Articular chondrocyte of knee joint (primary cell): ENCODE results near the gene CLDN4. TPM values are rescaled to one million over a fixed set of nuclear protein-coding genes. Genes with fewer than 3 reads are reported as not detected.

Experiments
- total RNA-seq: library from RNA; depleted of rRNA; stranded (reverse); fragments of >200 nt; gene quantifications from 2 replicates; pipeline ENCODE4 v1.2.3, GENCODE V29; 2012

Gene CLDN4, protein sequence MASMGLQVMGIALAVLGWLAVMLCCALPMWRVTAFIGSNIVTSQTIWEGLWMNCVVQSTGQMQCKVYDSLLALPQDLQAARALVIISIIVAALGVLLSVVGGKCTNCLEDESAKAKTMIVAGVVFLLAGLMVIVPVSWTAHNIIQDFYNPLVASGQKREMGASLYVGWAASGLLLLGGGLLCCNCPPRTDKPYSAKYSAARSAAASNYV
- total RNA-seq = 0.52 and 1.1 TPM in 2 replicates

DNA sequence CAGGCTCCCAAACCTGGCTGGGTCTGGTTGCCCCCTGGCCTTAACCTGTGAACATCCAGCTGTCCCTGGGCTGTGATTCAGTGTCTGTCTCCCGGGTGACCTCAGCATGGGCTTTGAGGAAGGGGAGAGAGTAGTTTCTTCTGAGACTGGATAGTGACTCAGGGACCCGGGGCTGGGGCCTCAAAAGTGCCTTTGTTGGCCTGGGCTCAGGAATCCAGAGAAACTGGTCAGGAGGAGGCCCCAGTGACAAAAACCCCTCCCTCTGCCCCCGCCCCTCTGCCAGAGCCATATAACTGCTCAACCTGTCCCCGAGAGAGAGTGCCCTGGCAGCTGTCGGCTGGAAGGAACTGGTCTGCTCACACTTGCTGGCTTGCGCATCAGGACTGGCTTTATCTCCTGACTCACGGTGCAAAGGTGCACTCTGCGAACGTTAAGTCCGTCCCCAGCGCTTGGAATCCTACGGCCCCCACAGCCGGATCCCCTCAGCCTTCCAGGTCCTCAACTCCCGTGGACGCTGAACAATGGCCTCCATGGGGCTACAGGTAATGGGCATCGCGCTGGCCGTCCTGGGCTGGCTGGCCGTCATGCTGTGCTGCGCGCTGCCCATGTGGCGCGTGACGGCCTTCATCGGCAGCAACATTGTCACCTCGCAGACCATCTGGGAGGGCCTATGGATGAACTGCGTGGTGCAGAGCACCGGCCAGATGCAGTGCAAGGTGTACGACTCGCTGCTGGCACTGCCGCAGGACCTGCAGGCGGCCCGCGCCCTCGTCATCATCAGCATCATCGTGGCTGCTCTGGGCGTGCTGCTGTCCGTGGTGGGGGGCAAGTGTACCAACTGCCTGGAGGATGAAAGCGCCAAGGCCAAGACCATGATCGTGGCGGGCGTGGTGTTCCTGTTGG lies at the start of gene CLDN4:
Gene CLDN4, plus strand, starts transcription at position 316 of the 903 bp plus-strand sequence. Its CDS starts 206 bp downstream, at position 522.

DNA sequence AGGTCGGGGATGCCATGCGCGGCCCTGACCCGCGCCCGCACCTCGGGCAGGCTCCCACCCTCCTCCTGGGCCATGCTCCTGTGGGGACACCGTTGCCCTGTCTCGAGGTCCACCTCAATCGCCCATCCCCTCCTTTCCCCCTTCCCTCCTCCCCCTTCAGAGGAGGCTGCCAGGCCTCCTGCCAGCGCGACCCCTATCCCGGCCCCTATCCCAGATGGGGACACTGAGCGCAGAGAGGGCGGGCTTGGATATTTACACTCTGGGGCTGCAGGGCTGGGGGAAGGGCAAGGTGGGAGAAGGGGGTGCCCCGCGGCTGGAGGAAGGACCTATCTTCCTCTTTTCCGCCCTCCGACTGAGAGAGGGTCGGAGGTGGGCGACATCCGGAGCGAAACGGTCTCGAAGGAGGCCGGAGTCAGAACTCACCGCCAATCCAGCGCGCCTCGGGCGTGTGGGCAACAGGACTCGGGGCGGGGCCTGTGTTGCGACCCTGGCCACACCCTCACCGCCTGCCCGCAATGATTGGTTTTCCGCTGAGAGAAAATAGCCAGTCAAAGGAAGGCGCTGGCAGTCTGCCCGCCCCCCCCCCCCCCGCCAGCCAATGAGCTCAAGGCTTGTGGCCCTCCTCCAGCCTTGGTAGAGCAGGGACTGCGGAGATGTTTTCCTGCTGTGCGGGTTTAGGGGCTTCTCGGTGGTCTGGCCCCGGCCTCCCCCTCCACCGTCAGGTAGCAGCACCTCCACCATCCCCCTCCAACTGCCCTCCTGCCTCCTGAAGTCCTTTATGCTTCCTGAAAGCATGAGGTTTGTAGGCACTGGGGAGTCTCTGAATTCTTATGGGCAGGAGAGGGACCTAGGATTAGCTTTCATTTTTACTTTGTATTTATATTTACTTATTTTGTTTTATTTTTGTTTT lies 11.5 kb downstream of the CLDN4 start, which contains the start of gene METTL27:
Gene METTL27, minus strand, starts transcription at position 450 of the 910 bp plus-strand sequence. Its CDS starts 376 bp downstream, at position 74.

GRCh38 chr7:73860859-73861258 lies 30.1 kb downstream of the CLDN4 start, which contains the start of gene TMEM270:
TSS of gene TMEM270 (plus strand) at chr7:73861159. CDS start at chr7:73861195, 36 bp downstream.

Other genes starting within 250 kb of the CLDN4 start
- gene MLXIPL, start 206.5 kb upstream of the CLDN4 start, total RNA-seq = not detected in 2 replicates
- 2.7 and 4.3 TPM in 2 replicates for gene VPS37D, start 163.2 kb upstream of the CLDN4 start, total RNA-seq
- 3.8 and 4.4 TPM in 2 replicates for gene DNAJC30, start 147.5 kb upstream of the CLDN4 start, total RNA-seq
- gene BUD23, start 147.4 kb upstream of the CLDN4 start, total RNA-seq = 44.8 and 49.0 TPM in 2 replicates
- 11.2 and 17.0 TPM in 2 replicates for gene STX1A, start 111.3 kb upstream of the CLDN4 start, total RNA-seq
- gene ABHD11, start 92.2 kb upstream of the CLDN4 start, total RNA-seq = 8.4 and 10.7 TPM in 2 replicates
- 0.11 TPM in 1 of 2 replicates, not detected in the other for gene CLDN3, start 60.7 kb upstream of the CLDN4 start, total RNA-seq
- 3.7 and 11.5 TPM in 2 replicates for gene METTL27, start 11.5 kb downstream of the CLDN4 start, total RNA-seq
- not detected in 2 replicates for gene TMEM270, start 30.2 kb downstream of the CLDN4 start, total RNA-seq
- gene ELN, start 197.2 kb downstream of the CLDN4 start, total RNA-seq = 198 TPM in 2 replicates